ENCODE results near the gene ATF7IP. TPM values are rescaled to one million over a fixed set of nuclear protein-coding genes. Genes with fewer than 3 reads are reported as not detected.

Gene ATF7IP
- total RNA-seq, 2 experiments from 2014 or later, result 55.6 to 66.0 TPM

DNA sequence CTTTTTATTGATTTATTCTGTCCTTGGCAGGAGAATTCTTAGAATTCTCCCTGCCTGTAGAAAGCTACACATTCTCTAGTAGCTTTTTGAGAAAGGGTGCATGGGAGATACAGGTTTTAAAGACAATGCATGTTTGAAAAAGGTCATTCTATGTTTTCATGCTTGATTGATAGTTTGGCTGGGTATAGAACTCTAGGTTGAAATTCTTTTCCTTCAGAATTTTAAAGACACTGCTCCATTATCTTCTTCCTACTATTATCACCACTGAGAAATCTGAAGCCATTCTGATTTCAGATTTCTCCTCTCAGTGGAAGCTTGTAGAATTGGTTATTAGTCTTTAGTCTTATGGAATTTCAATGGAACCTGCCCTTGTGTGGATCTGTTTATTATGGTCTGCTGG is 14.0 kb downstream of the ATF7IP start:
- Histone ChIP-seq H3K36me3 (ENCODE audit: insufficient read depth, low read length) (peaks cover 20% of the 10 kb centered on the region), H2AFZ (ENCODE audit: low read length) (no peak overlapping the region), H3K4me3 (ENCODE audit: low read depth, low read length, poor library complexity, severe bottlenecking) (no peak overlapping the region), H3K9me2 (ENCODE audit: insufficient read depth, low read length) (no peaks in the 10 kb centered on the region), H4K20me1 (ENCODE audit: insufficient read depth, low read length) (no peaks in the 10 kb centered on the region), H3K9me3 (ENCODE audit: low read length) (peaks cover 41% of the 10 kb centered on the region), H3K79me2 (ENCODE audit: insufficient read depth, low read depth, low read length) (no peaks in the 10 kb centered on the region), H3K27ac (ENCODE audit: low read depth, low read length, poor library complexity, severe bottlenecking) (no peak overlapping the region), H3K4me2 (ENCODE audit: low read length) (no peak overlapping the region), H3K4me1 (ENCODE audit: insufficient read depth, low read length, poor library complexity, severe bottlenecking) (peaks cover 10% of the 10 kb centered on the region)
- intact Hi-C loops (cut with micrococcal nuclease; ENCODE audit: unreplicated experiment), result no loop called here
- BruUV-seq (replicated peaks), result no TSS peak
- CTCF ChIA-PET (ENCODE audit: unreplicated experiment), result no interaction called here
- no peak for TF ChIP-seq EZH2phosphoT487 (IDR thresholded peaks at IDR 0.05; ENCODE audit: borderline replicate concordance, low read depth, low read length)
- TF ChIP-seq, protein P1, sequence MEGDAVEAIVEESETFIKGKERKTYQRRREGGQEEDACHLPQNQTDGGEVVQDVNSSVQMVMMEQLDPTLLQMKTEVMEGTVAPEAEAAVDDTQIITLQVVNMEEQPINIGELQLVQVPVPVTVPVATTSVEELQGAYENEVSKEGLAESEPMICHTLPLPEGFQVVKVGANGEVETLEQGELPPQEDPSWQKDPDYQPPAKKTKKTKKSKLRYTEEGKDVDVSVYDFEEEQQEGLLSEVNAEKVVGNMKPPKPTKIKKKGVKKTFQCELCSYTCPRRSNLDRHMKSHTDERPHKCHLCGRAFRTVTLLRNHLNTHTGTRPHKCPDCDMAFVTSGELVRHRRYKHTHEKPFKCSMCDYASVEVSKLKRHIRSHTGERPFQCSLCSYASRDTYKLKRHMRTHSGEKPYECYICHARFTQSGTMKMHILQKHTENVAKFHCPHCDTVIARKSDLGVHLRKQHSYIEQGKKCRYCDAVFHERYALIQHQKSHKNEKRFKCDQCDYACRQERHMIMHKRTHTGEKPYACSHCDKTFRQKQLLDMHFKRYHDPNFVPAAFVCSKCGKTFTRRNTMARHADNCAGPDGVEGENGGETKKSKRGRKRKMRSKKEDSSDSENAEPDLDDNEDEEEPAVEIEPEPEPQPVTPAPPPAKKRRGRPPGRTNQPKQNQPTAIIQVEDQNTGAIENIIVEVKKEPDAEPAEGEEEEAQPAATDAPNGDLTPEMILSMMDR (conservative IDR thresholded peaks at IDR 0.05; ENCODE audit: low read length), result no peak
- no peak for DNase-seq (ENCODE audit: low spot score)
- POLR2A ChIA-PET, result no interaction called here

DNA sequence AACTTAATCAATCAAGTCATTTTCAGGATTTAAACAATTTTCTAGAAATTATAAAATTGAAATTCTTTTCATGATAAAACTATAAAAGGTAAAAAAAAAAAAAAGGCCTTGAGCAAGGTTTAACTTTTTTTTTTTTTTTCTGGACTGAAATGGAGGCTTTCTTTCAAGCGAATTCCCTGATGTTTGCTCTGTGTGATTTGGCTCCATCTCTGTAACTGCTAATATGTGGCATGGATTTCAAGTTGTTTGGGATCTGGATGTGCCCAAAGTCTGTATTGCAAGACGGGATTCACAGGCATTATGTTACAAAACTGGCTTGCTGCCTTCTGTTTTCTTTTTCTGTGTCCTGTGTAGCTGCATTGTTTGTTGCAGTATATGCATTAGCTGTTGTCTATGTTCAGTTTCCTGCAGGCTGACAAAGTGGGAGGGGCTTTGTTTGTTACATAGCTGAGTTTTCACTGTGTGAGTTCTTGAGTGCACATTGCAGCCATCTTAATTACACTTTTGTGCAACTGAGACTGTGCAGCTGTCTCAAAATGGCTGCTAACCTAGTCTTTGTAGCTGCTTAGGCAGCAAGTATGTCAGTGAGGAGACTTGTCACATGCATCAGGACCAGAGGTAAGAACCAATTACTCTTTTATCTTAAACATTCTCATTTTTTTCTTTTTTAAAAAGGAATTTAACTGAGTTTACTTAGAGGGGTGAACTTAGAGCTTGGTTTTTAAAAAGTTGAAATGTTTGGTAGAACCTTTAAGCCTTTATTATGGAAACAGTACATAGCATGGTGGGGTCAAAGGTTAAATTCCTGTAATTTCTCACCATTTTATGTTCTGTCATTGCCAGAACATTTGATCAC is 19.5 kb downstream of the ATF7IP start:
- no TSS peak for BruUV-seq (replicated peaks)
- H3K79me2 ChIP-seq (ENCODE audit: insufficient read depth, low read depth, low read length), result peaks cover 46% of the 10 kb centered on the region
- intact Hi-C loops (cut with micrococcal nuclease; ENCODE audit: unreplicated experiment), result loop anchor here (1.0 to 5.0 kb wide), 6 partner anchors 9 to 387 kb away; a partner anchor contains a TSS
- H3K4me1 ChIP-seq (ENCODE audit: insufficient read depth, low read length, poor library complexity, severe bottlenecking), result peaks cover 39% of the 10 kb centered on the region
- peaks cover 28% of the 10 kb centered on the region for H3K9me3 ChIP-seq (ENCODE audit: low read length)
- H3K4me3 ChIP-seq (ENCODE audit: low read depth, low read length, poor library complexity, severe bottlenecking), result peak overlapping the region; percentile 85
- H4K20me1 ChIP-seq (ENCODE audit: insufficient read depth, low read length), result no peaks in the 10 kb centered on the region
- peak overlapping the region; percentile 86 for H3K27ac ChIP-seq (ENCODE audit: low read depth, low read length, poor library complexity, severe bottlenecking)
- ChIA-PET CTCF (ENCODE audit: unreplicated experiment) (no interaction called here), POLR2A (interaction anchor here (0.5 to 7.4 kb wide), 27 partner anchors 8 to 234 kb away, joined by 3 to 56 read pairs (median 5); partner anchors contain the start of gene ATF7IP)
- H2AFZ ChIP-seq (ENCODE audit: low read length), result peak overlapping the region; percentile 81
- peak overlapping the region; percentile 82 for H3K4me2 ChIP-seq (ENCODE audit: low read length)
- H3K36me3 ChIP-seq (ENCODE audit: insufficient read depth, low read length), result peaks cover 29% of the 10 kb centered on the region
- peak; percentile 98 for DNase-seq (ENCODE audit: low spot score)
- TF ChIP-seq, protein P1 (conservative IDR thresholded peaks at IDR 0.05; ENCODE audit: low read length), result no peak
- no peak for TF ChIP-seq EZH2phosphoT487 (IDR thresholded peaks at IDR 0.05; ENCODE audit: borderline replicate concordance, low read depth, low read length)
- no peaks in the 10 kb centered on the region for H3K9me2 ChIP-seq (ENCODE audit: insufficient read depth, low read length)
